CD4-positive, alpha-beta T cell treated with Interleukin-12 subunit alpha and Interleukin-12 subunit beta, for 1 hour (primary cell): Measurements from ENCODE around the gene MTG1.
"Not testable (repeated sequence)": the region's sequence is repeated elsewhere in the genome, so short reads cannot be mapped to it uniquely, and the experiment has no call there.

Source experiments
- DNase-seq: peaks from one replicate; pipeline ENCODE4 v3.0.0-alpha.2; 2020

The MTG1 gene

DNA sequence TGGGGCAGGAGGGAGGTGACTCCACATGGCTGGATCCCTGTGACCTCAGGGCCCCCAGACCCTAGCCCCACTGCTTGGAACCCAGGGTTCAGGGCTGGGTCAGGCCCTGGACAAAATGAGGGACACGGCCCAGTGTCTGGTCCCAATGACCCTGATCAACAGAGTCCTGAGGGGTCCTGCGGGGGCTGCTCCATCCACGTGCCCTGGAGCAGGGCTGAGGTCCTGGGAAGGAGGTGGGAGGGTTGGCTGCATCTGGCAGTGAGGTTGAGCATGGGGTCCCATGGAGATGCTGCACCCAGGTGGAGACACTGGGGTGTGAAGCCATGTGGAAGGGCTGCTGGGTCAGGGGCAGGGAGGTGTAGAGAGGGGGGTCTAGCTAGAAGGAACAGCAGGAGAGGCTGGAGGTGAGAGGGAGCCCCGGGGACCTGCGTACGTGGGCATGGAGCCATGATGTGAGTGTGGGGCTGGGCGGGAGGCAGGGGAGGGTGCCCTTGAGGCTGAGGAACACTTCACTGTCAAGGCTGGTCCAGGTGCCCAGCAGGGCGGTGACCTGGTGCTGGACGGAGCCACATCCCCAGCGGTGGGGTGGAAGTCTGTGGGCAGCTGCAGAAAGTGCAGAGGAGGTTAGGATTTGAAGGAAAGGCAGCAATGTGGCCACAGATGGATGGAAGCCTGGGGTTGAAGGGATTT lies 60.4 kb downstream of the MTG1 start:
- DNase-seq, result no peak

DNA sequence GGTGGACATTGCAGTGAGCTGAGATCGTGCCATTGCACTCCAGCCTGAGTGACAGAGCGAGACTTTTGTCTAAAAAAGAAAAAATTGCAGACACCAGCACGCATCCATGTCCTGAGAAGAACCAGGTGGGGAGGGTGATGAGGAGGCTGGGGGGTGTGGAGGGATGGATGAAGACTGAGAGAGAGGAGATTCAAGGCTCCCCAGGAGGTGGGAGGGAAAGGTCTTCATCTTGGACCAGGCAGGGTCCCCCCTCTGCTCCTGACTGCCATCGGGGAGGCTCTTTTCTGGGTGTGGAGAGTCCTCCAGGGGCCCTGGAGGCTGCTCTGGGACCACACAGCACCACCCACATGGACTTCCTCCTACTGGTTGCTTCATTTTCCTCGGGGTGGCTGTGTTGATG lies 61.2 kb downstream of the MTG1 start:
- DNase-seq, result no peak

DNA sequence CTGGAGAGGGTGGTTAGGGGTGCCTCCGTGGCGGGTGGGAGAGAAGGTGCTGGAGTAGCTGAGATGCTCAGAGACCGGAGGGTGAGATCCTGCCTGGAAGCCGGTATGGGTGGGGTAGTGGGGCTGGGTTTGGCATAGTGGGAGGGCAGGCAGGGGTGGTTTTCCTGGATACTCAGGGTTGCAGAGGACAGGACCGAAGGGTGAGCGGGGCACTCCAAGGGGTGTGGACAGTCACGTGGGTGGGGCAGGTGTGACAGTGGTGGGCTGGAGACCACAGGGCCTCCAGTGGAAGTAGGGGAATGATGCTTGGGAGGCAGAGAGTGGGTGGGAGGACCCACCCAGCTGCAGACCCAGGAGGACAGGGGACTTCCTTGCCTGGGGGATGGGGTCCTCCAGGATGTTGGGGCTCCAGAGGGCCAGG lies 61.7 kb downstream of the MTG1 start:
- no peak for DNase-seq

DNA sequence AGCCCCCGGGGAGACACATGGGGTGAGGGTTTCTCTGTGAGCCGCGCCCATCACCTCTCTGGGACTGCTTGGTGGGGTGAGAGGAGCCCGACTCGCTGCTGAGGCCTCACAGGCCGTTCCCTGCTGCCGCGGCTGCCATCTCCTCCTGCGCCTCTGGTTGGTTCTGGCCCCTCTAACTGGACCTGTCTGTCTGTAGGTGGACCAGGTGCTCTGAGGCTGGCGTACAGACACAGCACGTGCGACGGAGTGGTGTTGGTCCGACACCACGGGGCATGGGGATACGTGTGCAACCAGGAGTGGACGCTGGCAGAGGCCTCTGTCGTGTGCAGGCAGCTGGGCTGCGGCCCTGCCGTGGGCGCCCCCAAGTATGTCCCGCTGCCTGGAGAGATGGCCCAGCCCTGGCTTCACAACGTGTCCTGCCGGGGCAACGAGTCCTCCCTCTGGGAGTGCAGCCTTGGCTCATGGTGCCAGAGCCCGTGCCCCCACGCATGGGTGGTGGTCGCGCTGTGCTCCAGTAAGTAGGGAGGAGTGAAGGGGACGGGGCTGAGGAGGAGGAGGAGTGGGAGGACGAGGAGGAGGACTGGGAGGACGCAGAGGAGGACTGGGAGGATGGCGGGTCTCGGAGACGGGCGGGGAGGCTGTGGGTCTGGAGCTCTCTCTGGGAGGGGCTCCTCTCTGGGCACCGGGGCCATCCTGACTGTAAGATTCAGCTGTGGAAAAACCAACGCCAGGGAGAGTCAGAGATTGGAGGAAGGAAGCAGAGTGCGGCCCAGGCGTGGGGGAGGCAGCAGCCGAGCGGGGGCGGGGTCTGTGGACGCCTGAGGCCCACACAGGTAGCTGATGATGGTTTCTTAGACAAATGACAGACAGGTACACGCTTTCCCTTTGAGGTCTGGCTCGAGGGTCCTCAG lies 62.3 kb downstream of the MTG1 start:
- no peak for DNase-seq

DNA sequence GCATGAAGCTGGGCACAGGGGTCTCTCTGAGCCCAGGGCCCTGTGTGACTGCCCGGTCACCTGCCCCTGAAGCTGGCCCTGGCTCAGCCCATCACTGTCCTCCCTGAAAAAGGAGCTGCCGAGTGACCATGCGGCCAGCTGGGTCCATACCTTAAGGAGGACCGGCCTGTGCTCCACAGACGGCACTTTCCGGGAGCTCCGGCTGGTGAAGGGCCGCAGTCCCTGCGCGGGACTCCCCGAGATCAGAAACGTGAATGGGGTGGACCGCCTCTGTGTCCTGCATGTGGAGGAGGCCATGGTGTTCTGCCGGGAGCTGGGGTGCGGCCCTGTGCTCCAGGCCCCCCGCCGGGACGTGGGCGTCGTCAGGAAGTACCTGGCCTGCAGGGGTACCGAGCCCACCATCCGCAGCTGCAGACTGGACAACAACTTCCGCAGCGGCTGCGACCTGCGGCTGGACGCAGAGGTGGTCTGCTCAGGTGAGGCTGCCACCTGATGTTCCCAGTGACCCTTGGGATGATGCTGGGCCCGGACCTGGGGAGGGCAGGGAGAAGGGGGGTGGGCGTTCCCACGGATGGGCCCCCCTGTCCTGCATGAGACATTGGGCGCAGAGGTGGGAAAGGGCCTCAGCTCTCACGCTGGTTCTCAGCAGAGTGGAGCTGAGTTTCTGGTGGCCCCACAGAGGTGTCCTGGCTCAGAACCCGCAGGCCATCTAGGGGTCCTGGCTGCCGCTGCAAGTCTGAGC lies 63.3 kb downstream of the MTG1 start:
- DNase-seq, result no peak

DNA sequence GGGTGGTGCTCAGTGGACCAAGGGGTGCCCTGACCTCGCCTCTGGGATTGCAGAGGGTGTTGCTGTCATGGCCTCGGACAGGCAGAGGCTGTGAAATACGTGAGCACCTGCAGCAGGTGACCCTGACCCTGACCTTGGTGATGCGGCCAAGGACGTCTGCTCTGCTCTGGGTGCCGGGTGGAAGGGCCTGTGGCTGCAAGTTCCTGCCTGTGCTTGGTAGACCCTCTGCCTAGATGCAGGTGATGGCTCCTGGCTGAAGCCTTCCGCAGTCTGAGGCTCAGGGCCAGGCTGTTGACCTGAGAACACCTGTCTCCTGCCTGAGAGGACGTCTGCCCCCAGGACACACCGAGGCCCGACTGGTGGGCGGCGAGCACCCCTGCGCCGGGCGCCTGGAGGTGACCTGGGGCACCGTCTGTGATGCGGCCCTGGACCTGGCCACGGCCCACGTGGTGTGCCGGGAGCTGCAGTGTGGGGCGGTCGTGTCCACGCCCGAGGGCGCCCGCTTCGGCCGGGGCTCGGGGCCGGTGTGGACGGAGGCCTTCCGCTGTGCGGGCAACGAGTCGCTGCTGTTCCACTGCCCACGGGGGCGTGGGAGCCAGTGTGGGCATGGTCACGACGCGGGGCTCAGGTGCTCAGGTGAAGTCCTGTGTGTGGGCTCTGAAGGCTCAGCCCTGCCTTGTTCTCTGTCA lies 64.2 kb downstream of the MTG1 start:
- no peak for DNase-seq

DNA sequence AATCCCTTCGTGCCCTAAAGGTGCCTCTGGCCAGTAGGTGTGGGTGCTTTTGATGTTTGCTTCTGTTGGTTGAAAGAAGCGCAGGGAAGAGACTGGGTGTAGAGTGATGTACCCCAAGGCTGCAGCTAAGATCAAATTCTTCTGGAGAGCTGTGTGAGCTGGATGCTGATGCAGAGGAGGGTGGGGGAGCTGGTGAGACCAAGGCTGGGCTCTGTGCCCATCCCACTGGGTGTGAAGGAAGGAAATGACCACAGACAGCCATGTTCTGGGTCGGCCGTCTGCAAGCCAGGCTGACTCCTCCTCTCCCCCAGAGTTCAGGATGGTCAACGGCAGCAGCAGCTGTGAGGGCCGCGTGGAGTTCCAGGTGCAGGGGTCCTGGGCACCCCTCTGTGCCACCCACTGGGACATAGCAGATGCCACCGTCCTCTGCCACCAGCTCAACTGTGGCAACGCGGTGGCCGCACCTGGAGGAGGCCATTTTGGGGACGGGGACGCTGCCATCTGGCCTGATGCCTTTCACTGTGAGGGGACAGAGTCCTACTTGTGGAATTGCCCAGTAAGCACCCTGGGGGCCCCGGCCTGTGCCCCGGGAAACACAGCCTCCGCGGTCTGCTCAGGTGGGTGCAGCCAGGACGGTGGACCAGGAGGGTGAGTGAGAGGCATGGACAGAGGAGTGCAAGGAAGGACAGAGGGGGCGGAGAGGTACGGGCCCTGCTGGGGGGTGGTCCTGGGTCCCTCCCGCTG lies 64.9 kb downstream of the MTG1 start:
- no peak for DNase-seq

DNA sequence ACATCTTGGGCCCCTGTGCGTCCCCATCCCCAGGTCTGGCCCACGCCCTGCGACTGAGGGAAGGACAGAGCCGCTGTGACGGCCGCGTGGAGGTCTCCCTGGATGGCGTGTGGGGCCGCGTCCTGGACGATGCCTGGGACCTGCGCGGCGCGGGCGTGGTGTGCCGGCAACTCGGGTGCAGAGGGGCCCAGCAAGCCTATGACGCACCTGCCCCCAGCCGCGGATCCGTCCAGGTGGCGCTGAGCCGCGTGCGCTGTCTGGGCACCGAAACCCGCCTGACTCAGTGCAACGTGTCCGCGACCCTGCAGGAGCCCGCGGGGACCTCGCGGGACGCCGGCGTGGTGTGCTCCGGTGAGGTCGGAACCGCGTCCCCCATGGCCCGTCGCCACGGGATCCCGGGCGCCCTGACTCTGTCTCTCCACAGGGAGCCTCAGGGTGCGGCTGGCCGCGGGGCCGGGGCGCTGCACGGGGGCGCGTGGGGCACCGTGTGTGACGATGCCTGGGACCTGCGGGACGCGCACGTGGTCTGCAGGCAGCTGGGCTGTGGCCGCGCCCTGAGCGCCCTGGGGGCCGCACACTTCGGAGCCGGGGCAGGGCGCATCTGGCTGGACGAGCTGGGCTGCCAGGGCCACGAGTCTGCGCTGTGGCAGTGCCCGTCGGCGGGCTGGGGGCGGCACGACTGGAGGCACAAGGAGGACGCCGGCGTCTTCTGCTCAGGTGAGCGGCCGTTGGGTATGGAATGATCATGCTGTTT lies 65.7 kb downstream of the MTG1 start:
- no peak for DNase-seq

DNA sequence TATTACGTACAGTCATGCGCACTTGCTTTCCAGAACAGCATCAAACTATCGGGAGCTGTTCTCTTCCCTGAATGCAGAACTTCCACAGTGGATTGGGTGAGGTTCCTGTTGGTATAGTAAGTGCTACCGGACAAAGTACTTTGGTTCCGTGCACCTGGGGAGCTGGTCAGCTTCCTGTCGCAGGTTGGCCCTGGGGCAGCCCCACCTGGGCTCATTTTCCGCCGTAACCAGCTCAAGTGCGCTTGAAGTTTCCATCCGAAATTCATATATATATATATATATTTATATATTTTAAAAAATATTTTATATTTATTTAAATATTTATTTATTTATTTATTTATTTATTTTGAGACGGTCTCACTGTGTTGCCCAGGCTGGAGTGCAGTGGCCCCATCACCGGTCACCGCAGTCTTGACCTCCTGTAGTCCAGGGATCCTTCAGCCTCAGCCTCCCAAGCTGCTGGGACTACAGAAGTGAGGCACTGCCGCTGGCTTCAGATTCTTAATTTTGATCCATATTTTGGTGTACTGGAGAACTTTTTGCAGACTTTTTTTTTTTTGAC lies 66.3 kb downstream of the MTG1 start:
- DNase-seq, result no peak

DNA sequence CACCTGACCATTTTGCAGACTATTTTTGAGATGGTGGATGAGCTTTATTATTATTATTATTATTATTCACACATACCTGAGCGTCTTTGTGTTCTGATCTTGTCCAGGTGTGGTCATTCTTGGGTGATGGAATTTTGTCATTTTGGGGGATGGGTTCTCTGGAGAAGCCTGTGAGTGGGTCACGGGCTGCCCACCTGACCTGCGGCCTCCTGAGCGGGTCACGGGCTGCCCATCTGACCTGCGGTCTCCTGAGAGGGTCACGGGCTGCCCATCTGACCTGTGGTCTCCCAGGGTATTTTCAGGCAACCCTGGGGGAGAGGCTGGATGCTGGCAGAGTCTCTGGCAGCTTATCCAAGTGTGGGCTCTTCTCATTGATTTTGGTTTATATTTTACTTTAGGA lies 67.1 kb downstream of the MTG1 start:
- no peak for DNase-seq

DNA sequence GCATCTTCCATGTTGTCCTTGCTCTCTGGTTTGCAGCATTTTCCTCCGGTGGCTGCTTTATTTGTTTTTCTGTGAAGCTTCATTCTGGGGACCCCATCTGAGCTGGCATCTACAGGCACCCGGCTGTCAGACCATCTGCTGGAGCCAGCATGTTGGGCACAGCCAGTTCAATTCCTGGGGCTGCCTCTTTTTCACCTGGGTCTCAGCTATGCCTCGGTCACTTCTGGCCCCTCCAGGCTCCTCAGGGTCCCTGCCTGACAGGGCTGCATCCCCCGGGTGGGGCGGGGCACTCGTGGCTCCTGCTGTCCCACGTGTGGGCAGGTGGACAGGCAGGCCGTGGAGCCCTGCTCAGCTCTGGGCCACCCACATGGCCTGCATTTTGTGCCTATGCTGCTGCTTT lies 67.9 kb downstream of the MTG1 start:
- no peak for DNase-seq

DNA sequence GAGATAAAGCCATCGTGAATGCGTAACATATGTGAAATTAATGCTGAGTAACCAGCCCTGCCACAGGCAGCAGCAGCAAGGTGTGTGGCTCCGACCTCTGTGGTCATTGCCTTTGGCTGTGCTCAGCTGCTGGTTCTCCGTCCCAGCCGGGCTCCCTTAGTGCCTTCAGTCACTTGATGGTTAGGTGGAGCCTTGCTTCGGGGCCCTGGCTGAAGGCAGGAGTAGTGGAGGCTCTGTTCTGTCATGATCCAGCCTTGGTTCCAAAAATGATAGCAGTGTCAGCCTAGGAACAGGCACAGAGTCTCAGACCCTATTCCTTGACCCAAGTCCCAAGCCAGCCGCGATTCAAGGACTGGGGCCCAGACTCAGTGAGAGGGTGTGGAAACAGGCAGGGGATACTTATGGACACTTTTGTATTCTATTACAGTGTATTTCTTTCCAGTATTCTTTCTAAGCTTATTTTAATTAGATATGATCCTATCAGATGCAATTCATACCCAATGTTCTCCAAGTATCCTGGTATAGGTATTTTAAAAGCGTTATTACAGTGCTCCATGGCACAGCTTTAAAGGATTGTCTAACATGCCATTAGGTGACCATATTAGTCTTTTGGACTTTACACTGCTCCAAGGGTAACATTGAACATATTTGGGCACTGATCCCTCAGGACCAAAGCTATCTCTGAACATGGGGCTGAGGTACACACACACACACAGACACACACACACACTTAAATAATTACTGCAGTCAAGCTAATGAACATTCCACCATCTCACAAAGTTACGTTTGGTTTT lies 68.8 kb downstream of the MTG1 start:
- no peak for DNase-seq

DNA sequence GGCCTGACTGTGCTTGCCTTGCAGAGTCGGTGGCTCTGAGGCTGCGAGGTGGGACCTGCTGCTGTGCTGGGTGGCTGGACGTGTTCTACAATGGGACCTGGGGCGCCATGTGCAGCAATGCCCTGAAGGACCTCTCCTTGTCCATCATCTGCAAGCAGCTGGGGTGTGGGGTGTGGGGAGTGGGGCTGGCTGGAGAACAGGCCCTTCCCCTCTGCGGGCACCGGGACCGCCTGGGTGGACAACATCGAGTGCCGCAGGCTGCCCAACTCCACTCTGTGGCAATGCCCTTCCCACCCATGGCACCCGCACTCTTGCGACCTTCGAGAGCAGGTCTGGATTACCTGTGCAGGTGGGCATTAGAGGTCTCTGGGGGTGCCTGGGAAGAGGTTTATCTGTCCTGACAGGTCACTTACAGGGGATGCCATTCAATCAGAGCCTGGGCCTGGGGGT lies 70.7 kb downstream of the MTG1 start:
- DNase-seq, result no peak

DNA sequence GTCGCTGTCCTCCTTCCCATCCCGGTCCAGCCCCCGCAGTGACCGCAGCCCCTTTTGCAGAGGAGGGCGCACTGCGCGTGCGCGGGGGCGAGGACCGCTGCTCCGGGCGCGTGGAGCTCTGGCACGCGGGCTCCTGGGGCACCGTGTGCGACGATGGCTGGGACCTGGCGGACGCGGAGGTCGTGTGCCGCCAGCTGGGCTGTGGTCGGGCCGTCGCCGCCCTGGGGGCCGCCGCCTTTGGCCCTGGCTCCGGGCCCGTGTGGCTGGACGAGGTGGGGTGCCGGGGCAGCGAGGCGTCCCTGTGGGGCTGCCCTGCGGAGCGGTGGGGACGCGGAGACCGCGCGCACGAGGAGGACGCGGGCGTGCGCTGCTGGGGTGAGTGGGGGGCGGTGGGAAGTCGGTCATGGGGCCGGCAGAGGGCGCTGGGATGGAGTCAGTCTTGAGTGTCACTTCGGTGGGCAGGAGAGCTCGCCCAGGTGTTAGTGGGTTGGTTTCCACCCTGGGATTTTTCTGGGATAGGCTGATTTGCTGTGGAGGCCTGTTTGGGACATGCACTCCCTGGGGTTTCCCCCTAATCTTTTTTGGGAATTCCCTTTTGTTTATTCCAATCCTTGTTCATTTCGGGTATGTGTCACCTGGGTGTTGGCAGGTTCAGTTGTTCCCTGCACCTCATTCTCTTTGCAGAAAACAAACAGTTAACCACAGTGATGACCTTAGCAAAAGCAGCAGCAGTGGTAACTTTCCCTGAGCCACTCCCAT lies 71.4 kb downstream of the MTG1 start:
- DNase-seq, result no peak

DNA sequence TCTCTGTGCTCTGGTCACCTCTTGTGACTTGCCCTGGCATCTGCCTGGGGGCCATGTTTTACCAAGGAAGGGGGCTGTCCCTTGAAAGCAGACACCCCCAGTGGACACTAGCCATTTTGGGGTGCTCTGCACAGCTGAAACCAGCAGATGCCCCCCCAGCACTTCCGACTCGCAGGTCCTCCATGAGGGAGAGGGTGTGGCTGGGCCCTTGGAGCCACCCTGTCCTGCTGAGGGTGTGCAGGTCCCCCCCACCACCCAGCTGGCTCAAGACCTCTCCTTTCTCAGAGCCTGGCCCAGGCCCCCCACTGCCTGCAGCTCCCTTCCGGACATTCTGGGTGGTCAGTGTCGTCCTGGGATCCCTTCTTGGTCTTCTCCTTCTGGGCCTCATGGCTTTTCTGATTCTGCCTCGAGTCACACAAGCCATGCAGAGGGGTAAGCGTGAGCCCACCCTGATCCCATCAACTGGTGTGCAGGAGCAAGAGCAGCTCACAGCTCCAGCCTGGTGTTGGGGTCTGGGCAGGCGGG lies 72.1 kb downstream of the MTG1 start:
- DNase-seq, result no peak

DNA sequence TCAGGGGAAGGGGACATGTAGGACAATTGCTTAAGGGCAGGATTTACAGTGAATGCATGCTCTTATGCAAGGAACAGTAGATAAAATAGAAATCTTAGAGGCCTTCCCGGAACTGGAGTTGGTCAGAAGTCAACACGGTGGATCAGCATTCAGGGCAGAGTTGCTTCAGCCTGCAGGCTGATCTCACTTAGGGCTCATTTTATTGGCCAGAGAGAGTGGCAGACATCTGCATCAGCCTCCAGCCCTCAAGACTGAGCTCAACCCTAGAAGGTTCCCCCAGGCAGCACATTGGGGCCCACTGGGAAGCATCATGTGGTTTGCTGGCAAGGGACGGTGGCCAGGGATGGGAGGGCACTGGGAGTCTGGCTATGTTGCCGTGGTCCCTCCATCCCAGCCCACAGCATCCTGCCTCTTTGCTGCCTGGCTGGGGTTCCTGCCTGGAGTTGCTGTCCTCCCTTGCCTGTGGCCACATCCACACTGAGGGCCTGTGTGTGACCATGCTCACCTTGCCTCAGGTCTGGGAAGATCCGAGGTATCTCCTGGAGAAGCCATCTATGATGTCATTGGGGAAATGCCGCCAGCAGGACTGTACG lies 72.8 kb downstream of the MTG1 start:
- no peak for DNase-seq

DNA sequence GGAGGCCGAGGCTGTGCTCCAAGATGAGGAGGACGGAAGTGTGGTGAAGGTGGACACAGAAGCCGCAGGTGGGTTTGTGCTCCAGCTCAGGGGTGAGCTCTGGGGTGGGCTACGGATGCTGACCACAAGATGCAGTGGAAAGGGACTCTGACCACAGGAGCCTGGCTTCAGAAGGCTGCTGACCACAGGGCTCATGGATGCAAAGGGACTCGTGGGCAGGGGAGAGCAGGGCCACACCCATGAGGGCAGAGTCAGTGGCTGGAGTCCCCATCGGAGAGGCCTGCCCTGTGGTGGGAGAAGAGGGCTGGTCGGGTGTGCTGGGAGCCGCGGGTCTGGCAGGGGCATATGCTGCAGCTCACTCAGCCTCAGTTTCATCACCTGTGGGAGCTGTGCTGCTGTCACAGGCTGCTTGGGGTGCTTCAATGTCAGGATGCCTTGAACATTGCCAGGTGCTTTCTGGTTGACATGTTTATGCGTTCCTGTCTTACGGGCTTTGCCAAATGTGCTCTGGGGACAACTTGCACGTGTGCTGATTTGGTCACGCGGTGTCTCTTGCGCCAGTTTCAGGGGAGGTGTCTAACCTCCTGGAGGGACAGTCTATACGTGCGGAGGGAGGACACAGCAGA lies 73.4 kb downstream of the MTG1 start:
- no peak for DNase-seq

DNA sequence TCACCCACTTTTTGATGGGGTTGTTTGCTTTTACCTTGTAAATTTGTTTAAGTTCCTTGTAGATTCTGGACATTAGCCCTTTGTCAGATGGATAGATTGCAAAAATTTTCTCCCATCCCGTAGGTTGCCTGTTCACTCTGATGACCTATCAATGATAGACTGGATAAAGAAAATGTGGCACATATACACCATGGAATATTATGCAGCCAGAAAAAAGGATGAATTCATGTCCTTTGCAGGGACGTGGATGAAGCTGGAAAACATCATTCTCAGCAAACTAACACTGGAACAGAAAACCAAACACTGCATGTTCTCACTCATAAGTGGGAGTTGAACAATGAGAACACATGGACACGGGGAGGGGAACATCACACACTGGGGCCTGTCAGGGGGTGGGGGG lies 75.2 kb downstream of the MTG1 start:
- not testable (repeated sequence) for DNase-seq
